Measurements from ENCODE around the gene PRKCB.

DNA sequence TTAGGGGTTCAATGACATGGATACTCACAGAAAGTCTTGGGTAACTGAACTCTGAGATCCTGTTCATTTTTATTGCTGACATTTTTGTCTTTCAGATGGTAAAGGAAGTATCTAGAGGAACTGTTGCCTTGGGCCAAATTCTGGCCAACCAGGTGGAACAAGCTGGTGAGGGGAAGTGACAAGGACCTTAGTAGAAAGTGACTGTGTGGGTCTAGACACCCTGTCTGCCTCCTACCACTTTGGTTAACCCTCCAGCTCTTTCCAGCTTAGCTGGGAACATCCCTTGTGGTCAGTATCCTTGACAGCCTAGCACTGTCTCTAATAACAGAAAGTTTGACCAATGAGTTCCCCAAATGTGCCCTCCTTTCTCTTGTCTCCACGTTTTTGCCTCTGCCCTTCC, 28.8 kb upstream of the PRKCB start:
- TF ChIP-seq POLR2AphosphoS5 (IDR thresholded peaks at IDR 0.05; ENCODE audit: low read depth, low read length) (no peak), TAF1 (IDR thresholded peaks at IDR 0.05; ENCODE audit: borderline replicate concordance, insufficient read depth, low read length) (no peak)

All from PFSK-1 (cell line).